Measurements from ENCODE around the gene GTPBP1. TPM values are rescaled to one million over a fixed set of nuclear protein-coding genes. Genes with fewer than 3 reads are reported as not detected.

Gene GTPBP1
- total RNA-seq, 4 donors from 2014 or later = 73.0 to 100 (median 76.8) TPM

DNA sequence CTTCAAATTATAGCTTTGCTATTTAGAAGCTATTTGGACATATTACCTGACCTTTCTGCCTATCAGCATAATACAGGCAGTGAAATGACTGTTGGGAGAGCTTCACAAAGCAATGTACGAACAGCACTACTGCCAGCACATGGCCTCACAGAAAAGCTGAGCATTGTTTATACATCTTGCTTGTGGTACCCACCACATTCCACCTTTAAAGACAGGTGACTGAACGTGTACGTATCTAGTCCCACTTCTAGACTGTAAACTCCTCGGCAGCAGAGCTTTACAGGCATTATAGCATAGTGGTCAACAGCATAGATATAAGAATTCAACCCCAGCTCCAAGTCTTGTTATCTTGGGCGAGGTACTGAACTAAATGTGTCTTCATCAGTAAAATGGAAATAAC, 6.6 kb upstream of the GTPBP1 start:
- WGBS = 49% methylated on average over 5 of the region's 5 CpGs
- no peak for DNase-seq (ENCODE audit: low spot score in 2 of 2)
- Histone ChIP-seq H3K36me3 (no peaks in the 10 kb centered on the region), H3K27ac (peak overlapping the region; percentile 99), H3K4me1 (peaks cover 58% of the 10 kb centered on the region), H3K27me3 (no peaks in the 10 kb centered on the region), H3K4me3 (peak overlapping the region; percentile 98), H3K9me3 (no peaks in the 10 kb centered on the region)
- TF ChIP-seq EP300 (IDR thresholded peaks at IDR 0.05) (no peak), POLR2A (IDR thresholded peaks at IDR 0.05) (no peak), POLR2AphosphoS5 (IDR thresholded peaks at IDR 0.05) (no peak)
- TF ChIP-seq, protein P1, sequence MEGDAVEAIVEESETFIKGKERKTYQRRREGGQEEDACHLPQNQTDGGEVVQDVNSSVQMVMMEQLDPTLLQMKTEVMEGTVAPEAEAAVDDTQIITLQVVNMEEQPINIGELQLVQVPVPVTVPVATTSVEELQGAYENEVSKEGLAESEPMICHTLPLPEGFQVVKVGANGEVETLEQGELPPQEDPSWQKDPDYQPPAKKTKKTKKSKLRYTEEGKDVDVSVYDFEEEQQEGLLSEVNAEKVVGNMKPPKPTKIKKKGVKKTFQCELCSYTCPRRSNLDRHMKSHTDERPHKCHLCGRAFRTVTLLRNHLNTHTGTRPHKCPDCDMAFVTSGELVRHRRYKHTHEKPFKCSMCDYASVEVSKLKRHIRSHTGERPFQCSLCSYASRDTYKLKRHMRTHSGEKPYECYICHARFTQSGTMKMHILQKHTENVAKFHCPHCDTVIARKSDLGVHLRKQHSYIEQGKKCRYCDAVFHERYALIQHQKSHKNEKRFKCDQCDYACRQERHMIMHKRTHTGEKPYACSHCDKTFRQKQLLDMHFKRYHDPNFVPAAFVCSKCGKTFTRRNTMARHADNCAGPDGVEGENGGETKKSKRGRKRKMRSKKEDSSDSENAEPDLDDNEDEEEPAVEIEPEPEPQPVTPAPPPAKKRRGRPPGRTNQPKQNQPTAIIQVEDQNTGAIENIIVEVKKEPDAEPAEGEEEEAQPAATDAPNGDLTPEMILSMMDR (IDR thresholded peaks at IDR 0.05) = no peak

- no peak for DNase-seq (ENCODE audit: low spot score in 2 of 2)
- Histone ChIP-seq H3K9me3 (no peaks in the 10 kb centered on the region), H3K27ac (peak overlapping the region; percentile 99), H3K4me3 (peak overlapping the region; percentile 98), H3K36me3 (no peaks in the 10 kb centered on the region), H3K27me3 (no peaks in the 10 kb centered on the region), H3K4me1 (peaks cover 64% of the 10 kb centered on the region)
- 6% methylated on average over 6 of the region's 6 CpGs for WGBS
- TF ChIP-seq, protein P1 (IDR thresholded peaks at IDR 0.05) = peak in 1 of 2 donors; percentile 1
- no peak for TF ChIP-seq POLR2A (IDR thresholded peaks at IDR 0.05)
Observed at GRCh38 chr22:38699784-38700183, 6.0 kb upstream of the GTPBP1 start.

- Histone ChIP-seq H3K4me3 (peak overlapping the region; percentile 98), H3K36me3 (no peaks in the 10 kb centered on the region), H3K27me3 (no peaks in the 10 kb centered on the region), H3K4me1 (peaks cover 63% of the 10 kb centered on the region), H3K9me3 (no peaks in the 10 kb centered on the region), H3K27ac (peak overlapping the region; percentile 99)
- WGBS = 0% methylated on average over 15 of the region's 57 CpGs
- TF ChIP-seq, protein P1 (IDR thresholded peaks at IDR 0.05) = no peak
- TF ChIP-seq POLR2AphosphoS5 (IDR thresholded peaks at IDR 0.05) (no peak), POLR2A (IDR thresholded peaks at IDR 0.05) (no peak), EP300 (IDR thresholded peaks at IDR 0.05) (no peak)
- DNase-seq (ENCODE audit: low spot score in 2 of 2) = peak; percentile 90
Observed at GRCh38 chr22:38700270-38700788, 5.4 kb upstream of the GTPBP1 start.

DNA sequence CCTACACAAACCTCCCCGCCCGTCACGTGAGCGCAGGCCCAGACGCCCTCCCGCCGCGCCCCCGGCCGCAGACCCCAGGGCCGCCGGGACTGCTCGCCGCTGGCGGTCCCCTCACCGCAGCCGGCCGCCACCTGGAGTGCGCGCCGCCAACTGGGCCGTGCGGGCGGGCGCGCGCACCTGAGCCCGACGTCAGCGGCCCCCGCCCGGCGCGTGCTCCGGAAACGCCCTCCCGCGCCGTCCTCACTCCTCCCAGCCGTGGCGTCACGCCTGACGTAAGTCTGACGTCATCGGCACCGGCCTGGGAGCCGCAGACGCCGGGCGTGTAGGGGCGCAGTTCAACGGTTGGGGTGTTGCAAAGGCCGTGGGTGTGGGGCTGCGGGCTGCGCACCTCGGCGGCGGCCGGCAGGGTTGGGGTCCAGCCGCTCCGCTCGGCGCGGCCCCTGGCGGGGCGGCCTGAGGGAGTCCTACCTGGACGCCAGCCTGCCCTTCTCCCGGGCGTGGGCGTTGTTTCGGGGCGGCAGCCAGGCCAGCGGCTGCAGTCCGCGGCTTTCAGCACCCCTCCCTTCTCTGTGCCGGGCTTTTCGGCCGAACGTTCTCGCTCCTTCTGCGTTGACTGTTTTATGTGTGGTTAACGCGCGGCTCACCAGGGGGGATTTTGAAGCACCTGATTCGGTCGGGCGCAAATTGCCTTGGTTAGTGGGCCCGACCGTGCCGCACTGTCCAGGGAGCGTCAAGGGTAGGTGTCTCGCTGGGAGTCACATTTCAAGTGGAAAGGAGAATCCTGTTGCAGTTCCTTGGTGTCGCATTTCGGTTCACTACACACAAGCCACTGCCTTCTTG, 4.7 kb upstream of the GTPBP1 start, which contains the start of gene JOSD1:
Gene JOSD1 (minus strand): TSS at position 155 of the 840 bp plus-strand sequence. CDS start 956 bp downstream, outside the sequence.
- no peaks in the 10 kb centered on the region for H3K27me3 ChIP-seq
- under 1% methylated on average over 30 of the region's 94 CpGs for WGBS
- peaks cover 56% of the 10 kb centered on the region for H3K4me1 ChIP-seq
- H3K9me3 ChIP-seq = no peaks in the 10 kb centered on the region
- DNase-seq (ENCODE audit: low spot score in 2 of 2) = peak; percentile 97
- H3K27ac ChIP-seq = peak within 1 kb of the TSS; percentile 99
- TF ChIP-seq POLR2A (IDR thresholded peaks at IDR 0.05) = peak; percentile 50 to 91
- TF ChIP-seq, protein P1 (IDR thresholded peaks at IDR 0.05) = no peak
- peak; percentile 85 for TF ChIP-seq EP300 (IDR thresholded peaks at IDR 0.05)
- TF ChIP-seq POLR2AphosphoS5 (IDR thresholded peaks at IDR 0.05) = peak; percentile 81 to 97 (median 83)
- peak within 1 kb of the TSS; percentile 98 for H3K4me3 ChIP-seq
- no peaks in the 10 kb centered on the region for H3K36me3 ChIP-seq

DNA sequence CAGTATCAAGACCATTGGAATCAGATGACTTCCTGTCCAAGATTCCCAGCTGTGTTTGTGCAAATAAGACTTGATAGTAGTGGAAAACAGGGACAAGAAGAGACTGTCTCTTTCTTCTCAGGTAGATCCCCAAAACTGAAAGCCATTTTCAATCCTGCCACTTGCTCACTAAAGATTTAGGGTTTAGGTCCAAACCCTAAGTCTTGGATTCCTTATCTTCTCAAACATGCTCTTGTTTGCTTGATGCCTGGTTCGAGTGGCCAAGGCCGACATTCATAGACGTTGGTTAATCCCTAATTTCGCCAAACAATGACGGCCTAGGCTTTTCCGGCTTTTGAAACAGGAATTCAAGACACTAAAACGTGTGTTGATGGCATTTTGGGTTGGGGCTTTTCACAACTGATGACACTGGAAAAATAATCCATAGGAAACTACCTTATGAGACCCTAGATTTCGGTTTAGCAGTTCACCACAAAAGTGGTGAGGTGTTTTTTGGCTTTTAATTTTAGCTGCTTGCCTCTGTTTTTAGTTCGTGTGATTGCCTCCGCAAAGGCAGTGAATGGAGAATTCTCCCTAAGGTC, 1.0 kb upstream of the GTPBP1 start:
- Histone ChIP-seq H3K36me3 (peaks cover 6% of the 10 kb centered on the region), H3K27ac (peak overlapping the region; percentile 87), H3K9me3 (no peaks in the 10 kb centered on the region), H3K4me1 (peaks cover 40% of the 10 kb centered on the region), H3K27me3 (no peaks in the 10 kb centered on the region), H3K4me3 (peak overlapping the region; percentile 100)
- WGBS = 9% methylated on average over 10 of the region's 10 CpGs
- TF ChIP-seq, protein P1 (IDR thresholded peaks at IDR 0.05) = no peak
- no peak for TF ChIP-seq POLR2A (IDR thresholded peaks at IDR 0.05)
- TF ChIP-seq EP300 (IDR thresholded peaks at IDR 0.05) = no peak
- TF ChIP-seq POLR2AphosphoS5 (IDR thresholded peaks at IDR 0.05) = no peak
- DNase-seq (ENCODE audit: low spot score in 2 of 2) = no peak

Measured in suprapubic skin (tissue), 4 donors.